PC-9 (cell line): ENCODE results near the gene STX2.

Experiments used
- EZH2 ChIP-seq: fragments of 200-600 bp; sonication (generic); IDR thresholded peaks from 2 replicates; pipeline ENCODE4 v1.8.0; 2017; ENCODE audit warnings: antibody characterized with exemption, low read depth
- TF ChIP-seq, protein P1 (sequence below): fragments of 200-600 bp; sonication (generic); conservative IDR thresholded peaks from 2 replicates; pipeline ENCODE4 v1.6.1; 2017; ENCODE audit warnings: mixed run types, antibody characterized with exemption, mild to moderate bottlenecking, moderate library complexity

DNA sequence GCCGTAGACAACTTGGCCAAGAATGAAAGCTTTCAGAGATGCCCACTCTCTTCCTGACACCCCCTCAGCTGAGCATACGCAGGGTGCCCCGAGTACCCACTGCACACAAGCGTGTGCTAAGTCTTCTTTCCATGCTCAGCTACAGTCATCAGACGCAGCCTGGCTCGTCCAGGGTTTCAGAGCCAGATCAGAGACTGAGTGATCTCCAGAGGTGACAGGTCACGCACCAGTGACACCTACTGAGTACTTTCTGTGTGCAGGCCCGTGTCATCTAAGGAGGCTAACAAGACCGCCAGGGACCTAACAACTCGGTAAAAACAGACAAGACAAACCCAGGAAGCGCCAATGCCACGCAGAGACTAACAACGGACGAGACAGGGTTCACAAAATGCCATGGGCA lies 25.1 kb downstream of the STX2 start:
- TF ChIP-seq, protein P1, sequence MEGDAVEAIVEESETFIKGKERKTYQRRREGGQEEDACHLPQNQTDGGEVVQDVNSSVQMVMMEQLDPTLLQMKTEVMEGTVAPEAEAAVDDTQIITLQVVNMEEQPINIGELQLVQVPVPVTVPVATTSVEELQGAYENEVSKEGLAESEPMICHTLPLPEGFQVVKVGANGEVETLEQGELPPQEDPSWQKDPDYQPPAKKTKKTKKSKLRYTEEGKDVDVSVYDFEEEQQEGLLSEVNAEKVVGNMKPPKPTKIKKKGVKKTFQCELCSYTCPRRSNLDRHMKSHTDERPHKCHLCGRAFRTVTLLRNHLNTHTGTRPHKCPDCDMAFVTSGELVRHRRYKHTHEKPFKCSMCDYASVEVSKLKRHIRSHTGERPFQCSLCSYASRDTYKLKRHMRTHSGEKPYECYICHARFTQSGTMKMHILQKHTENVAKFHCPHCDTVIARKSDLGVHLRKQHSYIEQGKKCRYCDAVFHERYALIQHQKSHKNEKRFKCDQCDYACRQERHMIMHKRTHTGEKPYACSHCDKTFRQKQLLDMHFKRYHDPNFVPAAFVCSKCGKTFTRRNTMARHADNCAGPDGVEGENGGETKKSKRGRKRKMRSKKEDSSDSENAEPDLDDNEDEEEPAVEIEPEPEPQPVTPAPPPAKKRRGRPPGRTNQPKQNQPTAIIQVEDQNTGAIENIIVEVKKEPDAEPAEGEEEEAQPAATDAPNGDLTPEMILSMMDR = no peak
- TF ChIP-seq EZH2 = no peak
